HTR-8/SVneo (cell line): Measurements from ENCODE around the gene JKAMP.
"Not testable (repeated sequence)": the region's sequence is repeated elsewhere in the genome, so short reads cannot be mapped to it uniquely, and the experiment has no call there.

Experiments
- DNase-seq: peaks from one replicate; pipeline ENCODE4 v3.0.0; 2011; ENCODE audit warnings: low spot score, mixed read lengths; ENCODE audit not compliant: insufficient read length
- FAIRE-seq: peaks from 2 replicates; lab custom pipeline; 2011; peaks lifted over from hg19 to GRCh38; lab: Jason Lieb, UNC

Gene JKAMP

DNA sequence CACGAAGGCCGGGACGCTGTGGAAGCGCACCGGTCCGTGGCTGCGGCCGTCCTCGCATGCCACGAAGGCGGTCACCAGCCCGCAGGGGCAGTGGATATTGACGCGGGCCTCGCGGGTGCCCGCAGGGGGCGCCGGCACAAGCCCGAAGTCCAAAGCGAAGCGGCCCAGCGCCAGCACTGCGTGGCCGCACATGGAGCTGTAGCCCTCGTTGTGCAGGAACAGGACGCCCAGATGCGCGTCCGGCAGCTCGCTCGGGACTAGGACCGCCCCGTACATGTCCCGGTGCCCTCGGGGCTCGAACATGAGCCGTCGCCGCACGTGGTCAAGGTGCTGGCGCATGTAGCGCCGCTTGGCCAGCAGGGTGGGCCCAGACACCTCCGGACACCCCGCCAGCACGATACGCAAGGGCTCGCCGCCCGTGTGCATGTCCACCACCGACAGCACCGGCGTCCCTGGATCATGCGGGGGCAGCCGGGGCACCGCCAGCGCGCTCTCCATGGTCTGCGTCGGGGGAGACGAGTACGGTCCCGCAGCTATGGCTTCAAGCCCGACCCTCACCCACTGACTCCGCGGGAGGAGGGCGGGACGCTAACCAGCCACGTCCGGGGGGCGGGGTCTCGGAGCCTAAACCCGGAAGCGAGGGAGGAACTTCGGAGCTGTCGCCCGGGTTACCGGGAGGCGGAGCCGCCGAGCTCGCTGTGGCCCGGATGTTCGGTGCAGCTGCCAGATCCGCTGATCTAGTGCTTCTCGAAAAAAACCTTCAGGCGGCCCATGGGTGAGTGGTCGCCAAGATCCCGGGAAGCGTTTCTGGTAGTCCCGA, at the start of gene JKAMP, which contains the start of gene L3HYPDH:
Gene JKAMP (plus strand): TSS at position 699 of the 820 bp plus-strand sequence. CDS start 73 bp downstream, at position 772.
Gene L3HYPDH (minus strand): TSS at position 590 of the 820 bp plus-strand sequence. CDS start 92 bp downstream, at position 498.
- DNase-seq: peak; percentile 100
- FAIRE-seq: peak; percentile 100

- FAIRE-seq: peak; percentile 13
- DNase-seq: no peak
Observed at GRCh38 chr14:59435101-59435500, 49.2 kb upstream of the JKAMP start.

- DNase-seq (no peak), FAIRE-seq (no peak)
Observed at GRCh38 chr14:59435987-59436386, 48.3 kb upstream of the JKAMP start.

GRCh38 chr14:59438195-59438647, 46.1 kb upstream of the JKAMP start:
- FAIRE-seq (peak; percentile 95), DNase-seq (no peak)

DNA sequence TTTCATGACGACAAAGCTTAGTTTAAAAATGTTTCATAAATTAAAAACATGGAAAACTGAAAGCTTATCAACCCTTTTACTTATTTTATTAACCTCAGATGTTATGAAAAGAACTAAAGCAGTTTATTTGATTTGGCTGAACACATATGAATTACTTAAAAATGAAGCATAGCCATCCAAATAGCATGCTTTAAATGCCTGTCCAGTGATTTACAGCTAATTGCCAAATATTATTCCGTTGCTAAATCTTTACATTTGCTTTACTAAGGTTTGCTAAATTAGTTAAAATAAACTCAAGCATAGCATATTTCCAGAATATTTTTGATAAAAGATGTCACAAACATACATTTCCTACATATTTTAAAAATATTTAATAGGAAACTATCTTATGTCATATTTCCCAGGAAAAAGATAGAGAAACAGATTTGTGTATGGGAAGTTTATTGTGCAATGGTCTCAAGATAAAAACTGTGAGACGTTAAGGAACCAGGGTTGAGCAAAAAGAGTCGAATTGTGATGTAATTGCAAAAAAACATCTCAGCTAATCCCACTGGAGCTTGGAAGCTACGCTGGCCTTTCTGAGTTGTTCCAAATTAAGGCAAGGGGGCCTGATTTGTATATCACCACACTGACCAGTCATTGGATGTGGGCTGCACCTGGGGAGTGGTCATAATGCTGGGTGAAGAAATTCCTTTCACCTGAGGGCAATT, 44.9 kb upstream of the JKAMP start:
- no peak for FAIRE-seq
- DNase-seq: no peak

GRCh38 chr14:59448673-59449072, 35.6 kb upstream of the JKAMP start:
- not testable (repeated sequence) for DNase-seq, FAIRE-seq

DNA sequence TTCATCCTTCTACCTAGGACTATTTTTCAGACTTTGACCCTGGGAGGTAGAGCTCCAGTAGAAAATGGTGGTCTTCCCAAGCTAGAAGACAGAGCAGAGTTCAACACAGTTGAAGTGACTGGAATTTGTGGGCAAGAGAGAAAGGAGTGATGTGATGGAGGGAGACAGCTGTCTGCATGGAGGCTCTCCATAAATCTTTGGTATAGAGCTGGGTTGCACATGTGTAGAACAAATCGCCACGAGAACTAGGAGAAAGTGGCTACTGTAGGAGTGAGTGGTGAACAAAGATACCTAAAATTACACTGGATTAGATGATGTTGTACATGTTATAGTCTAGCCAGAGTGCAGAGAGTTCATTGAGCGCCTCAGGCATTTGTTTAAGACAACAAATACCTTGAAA, 33.6 kb upstream of the JKAMP start:
- FAIRE-seq (peak; percentile 80), DNase-seq (no peak)

DNA sequence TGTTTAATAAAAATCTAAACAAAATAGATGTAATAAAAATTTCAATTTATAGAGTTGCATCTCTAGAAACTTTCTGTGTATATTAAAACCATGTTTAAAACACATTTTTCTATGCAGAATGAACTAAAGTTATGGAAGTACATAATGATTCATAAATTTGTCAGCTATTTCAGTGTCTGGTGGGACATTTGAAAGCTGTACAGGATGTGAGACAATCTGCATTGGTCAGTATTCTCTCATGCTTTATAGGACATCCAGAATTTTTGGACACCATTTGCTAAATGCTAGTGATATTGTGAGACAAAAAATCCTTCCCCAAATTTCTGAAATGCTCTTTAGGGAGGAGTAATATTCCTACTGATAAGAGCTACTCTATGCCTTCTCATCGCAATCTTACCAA, 32.5 kb upstream of the JKAMP start:
- no peak for DNase-seq
- peak; percentile 4 for FAIRE-seq

DNA sequence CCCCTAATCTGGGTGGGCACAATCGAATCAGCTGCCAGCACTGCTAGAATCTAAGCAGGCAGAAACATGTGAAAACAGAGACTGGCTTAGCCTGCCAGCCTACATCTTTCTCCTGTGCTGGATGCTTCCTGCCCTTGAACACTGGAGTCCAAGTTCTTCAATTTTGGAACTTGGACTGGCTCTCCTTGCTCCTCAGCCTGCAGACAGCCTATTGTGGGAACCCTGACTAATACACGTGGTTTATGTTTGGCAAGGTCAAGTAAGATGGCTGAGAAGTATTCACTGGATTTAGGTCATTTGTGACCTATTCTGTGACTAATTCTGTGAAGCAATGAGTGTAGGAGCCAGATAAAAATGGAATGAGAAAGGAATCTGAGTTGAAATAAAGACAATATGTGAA, 30.2 kb upstream of the JKAMP start:
- DNase-seq: peak; percentile 48
- FAIRE-seq: peak; percentile 59

DNA sequence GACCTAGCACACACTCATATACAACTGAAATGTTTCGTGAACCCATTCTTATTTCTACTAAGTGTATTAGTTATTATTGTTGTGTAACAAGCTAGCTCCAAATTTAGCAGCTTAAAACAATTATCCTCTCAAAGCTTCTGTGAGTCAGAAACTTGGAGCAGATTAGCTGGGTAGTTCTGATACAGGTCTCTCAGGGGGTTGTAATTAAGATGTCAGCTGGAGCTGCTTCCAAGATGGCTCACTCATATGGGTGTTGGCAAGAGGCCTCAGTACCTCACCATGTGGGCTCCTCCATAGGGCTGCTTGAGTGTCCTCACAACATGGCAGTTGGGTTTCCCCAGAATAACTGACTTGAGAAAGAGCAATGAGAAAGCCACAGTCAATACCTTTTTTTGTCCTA, 28.9 kb upstream of the JKAMP start:
- DNase-seq (no peak), FAIRE-seq (no peak)

DNA sequence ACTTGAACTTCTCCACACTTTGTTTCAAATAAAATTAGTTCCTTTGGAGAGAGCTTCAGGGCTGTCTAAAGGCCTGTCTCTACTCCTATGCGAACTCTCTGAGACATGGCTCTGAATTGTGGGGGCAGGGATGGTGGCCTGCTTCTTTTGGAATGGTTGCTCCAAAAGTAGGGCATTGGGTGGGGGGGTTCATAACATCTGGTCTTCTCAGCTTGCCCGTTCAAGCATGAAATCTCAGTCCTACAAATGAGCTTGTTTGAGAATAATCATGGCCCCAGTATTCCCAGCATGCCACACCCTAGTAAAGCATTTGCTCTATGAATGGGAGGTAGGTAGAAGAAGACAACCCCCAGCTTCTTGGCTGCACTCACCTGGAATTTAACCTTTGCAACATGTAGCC, 25.8 kb upstream of the JKAMP start:
- DNase-seq: no peak
- FAIRE-seq: peak; percentile 73

DNA sequence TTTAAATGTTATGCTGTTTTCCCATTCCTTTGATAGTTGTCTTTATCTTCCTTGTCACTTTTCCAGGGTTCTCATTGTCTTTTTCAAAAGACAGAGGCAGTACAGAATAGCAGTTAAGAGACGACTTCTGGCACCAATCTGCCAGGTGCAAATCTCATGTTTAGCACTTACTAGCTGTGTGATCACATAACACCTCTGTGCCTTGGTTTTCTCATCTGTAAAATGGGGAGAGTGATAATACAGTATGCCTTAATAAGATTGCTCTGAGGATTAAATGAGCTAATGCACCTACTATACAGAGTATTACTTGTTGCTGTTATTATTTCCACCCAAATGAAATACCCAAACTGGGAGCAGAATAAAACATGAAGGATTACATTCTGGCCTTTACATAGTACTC, 23.9 kb upstream of the JKAMP start:
- no peak for DNase-seq
- peak; percentile 78 for FAIRE-seq

DNA sequence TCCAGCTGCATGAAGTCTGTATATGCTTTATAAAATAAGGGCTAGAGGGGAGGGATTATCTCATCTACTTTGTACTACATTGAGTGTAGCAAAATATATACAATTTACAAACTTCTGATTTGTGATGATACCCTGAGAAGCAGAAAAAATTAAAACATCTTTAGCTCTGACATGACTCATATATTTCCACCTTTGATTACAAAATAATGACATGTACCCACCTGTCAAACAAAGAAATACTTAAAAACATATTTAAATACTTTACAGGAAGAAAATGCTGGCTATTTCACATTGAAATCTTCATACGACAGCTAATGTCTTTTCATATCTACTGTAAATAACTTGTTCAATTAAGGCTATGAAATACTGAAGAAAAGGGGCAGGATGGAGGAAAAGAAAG, 22.4 kb upstream of the JKAMP start:
- no peak for FAIRE-seq
- no peak for DNase-seq

GRCh38 chr14:59463787-59464485, 20.4 kb upstream of the JKAMP start:
- peak; percentile 98 for FAIRE-seq

GRCh38 chr14:59464486-59465315, 19.6 kb upstream of the JKAMP start:
- DNase-seq (peak; percentile 39), FAIRE-seq (no peak)

More at GRCh38 chr14:59463787-59464485, 20.4 kb upstream of the JKAMP start:
- no peak for DNase-seq

DNA sequence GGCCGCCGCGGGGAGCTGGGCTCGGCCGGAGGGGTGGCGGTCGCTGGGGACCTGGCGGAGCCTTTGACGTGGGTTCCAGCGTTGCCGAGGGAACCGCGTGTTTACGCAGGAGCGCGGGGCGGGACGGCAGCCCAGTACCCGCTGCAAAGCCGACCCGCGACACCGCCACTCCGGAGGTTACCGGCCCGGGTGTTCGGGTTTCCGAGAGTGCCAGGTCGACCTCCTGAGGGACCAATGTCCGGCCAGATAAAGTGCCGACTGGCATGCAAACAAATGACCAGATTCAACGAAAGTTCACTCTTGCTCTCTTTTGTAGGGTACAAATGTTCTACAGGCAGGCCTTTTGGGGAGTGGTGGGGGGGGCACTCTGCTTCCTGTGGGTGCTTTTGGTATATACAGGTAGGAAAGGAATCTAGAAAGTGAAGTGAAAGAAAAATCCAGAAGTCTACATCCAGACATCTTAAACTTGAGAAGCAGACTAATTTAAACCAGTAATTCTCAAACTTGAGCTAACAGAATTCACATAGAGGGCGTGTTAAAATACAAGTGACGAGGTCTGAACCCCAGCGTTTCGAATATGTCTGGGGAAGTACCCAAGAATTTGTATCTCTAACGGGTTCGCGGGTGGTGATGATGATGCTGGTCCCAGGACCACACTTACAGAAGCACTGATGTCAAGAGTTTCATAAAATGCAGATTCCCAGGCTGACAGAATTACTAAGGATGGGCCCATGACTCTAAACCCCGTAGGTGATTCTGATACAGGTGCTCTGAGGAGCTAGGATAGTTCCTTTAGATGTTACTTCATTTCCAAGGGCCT, 18.8 kb upstream of the JKAMP start, which contains the start of gene GPR135:
Gene GPR135 (minus strand): TSS at position 65 of the 820 bp plus-strand sequence. CDS start 154 bp downstream, outside the sequence.
- FAIRE-seq (no peak), DNase-seq (no peak)

DNA sequence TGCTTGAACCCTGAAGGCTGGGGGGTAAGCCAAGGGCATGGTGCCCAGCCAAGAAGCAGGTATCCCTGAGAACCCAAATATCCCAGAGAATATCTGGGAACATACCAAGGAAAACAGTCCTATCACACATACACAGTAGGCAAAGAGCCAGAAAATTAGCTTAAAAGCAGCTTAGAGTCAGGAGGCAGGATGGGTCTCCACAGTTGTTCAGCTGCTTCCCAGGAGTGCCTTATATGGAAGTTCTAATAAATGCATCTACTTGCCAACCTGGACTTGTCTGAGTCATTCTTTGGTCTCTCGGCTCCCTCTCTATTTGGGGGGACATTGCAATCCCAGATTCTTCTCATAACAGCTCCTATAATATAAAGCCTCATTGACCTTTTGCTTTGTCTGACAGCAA, 10.1 kb upstream of the JKAMP start:
- FAIRE-seq: peak; percentile 13

GRCh38 chr14:59475709-59476108, 8.6 kb upstream of the JKAMP start:
- DNase-seq: no peak
- peak; percentile 79 for FAIRE-seq

More for the DNA sequence above, 10.1 kb upstream of the JKAMP start:
- no peak for DNase-seq

GRCh38 chr14:59478540-59478939, 5.8 kb upstream of the JKAMP start:
- DNase-seq (no peak), FAIRE-seq (peak; percentile 28)
